Hepatocyte (in vitro differentiated cells): Measurements from ENCODE around the gene SNED1. TPM values are rescaled to one million over a fixed set of nuclear protein-coding genes. Genes with fewer than 3 reads are reported as not detected.

ENCODE experiments used
- DNase-seq: peaks from one replicate; pipeline ENCODE4 v3.0.0-alpha.2; 2016; ENCODE audit warnings: low spot score
- H2AFZ ChIP-seq: fragments of 200-600 bp; sonication (generic); 2 replicates; pipeline ENCODE4 v1.6.0; 2016; ENCODE audit warnings: antibody characterized with exemption, mild to moderate bottlenecking
- H3K27ac ChIP-seq: fragments of 200-600 bp; sonication (generic); 2 replicates; pipeline ENCODE4 v1.5.1; 2016; ENCODE audit warnings: mild to moderate bottlenecking
- H3K27me3 ChIP-seq: fragments of 200-600 bp; sonication (generic); 2 replicates; pipeline ENCODE4 v1.6.1; 2016
- H3K36me3 ChIP-seq: fragments of 200-600 bp; sonication (generic); replicated peaks from 2 replicates; pipeline ENCODE4 v1.5.1; 2016; ENCODE audit warnings: low read depth; ENCODE audit not compliant: insufficient read depth
- H3K4me1 ChIP-seq: fragments of 200-600 bp; sonication (generic); 2 replicates; pipeline ENCODE4 v1.5.1; 2016; ENCODE audit warnings: mild to moderate bottlenecking, moderate library complexity; ENCODE audit not compliant: insufficient read depth
- H3K4me2 ChIP-seq: fragments of 200-600 bp; sonication (generic); 2 replicates; pipeline ENCODE4 v1.6.0; 2016
- H3K4me3 ChIP-seq: fragments of 200-600 bp; sonication (generic); 2 replicates; pipeline ENCODE4 v1.5.1; 2016; ENCODE audit warnings: mild to moderate bottlenecking
- H3K79me2 ChIP-seq: fragments of 200-600 bp; sonication (generic); 2 replicates; pipeline ENCODE4 v1.6.0; 2017; ENCODE audit warnings: mild to moderate bottlenecking
- H3K9me2 ChIP-seq: fragments of 200-600 bp; sonication (generic); replicated peaks from 2 replicates; pipeline ENCODE4 v1.6.0; 2017; ENCODE audit warnings: mild to moderate bottlenecking; ENCODE audit not compliant: insufficient read depth
- H3K9me3 ChIP-seq: fragments of 200-600 bp; sonication (generic); 2 replicates; pipeline ENCODE4 v1.5.1; 2016; ENCODE audit warnings: low read depth, mild to moderate bottlenecking
- H4K20me1 ChIP-seq: fragments of 200-600 bp; sonication (generic); 2 replicates; pipeline ENCODE4 v1.6.0; 2016; ENCODE audit warnings: mild to moderate bottlenecking; ENCODE audit not compliant: insufficient read depth, poor library complexity, severe bottlenecking
- CTCF ChIP-seq: fragments of 200-600 bp; sonication (generic); IDR thresholded peaks from 2 replicates; pipeline ENCODE4 v1.5.1; 2016; ENCODE audit warnings: antibody characterized with exemption, mild to moderate bottlenecking; ENCODE audit not compliant: poor library complexity
- EZH2 ChIP-seq: fragments of 200-600 bp; sonication (generic); IDR thresholded peaks from 2 replicates; pipeline ENCODE4 v1.6.1; 2016; ENCODE audit warnings: antibody characterized with exemption, mild to moderate bottlenecking, borderline replicate concordance
- EZH2phosphoT487 ChIP-seq: fragments of 200-600 bp; sonication (generic); IDR thresholded peaks from one replicate; pipeline ENCODE4 v1.6.1; 2018; ENCODE audit warnings: antibody characterized with exemption, mild to moderate bottlenecking, low read depth, moderate library complexity; ENCODE audit not compliant: unreplicated experiment, severe bottlenecking
- WGBS: methylation state at CpG from one replicate; pipeline ENCODE4 v1.1.6; 2016; ENCODE audit warnings: low lambda C conversion rate; ENCODE audit errors: missing lambda C conversion rate; 5-methylcytosine and 5-hydroxymethylcytosine counted together
- polyA plus RNA-seq: library from polyadenylated mRNA; unstranded; fragments of >200 nt; fragmentation: Nextera tagmentation; extraction: Ambion mirVana; gene quantifications from 2 replicates; pipeline ENCODE4 v1.2.1, GENCODE V29; 2016
- total RNA-seq: library from RNA; depleted of rRNA; stranded (reverse); fragments of >200 nt; gene quantifications from 2 replicates; pipeline ENCODE4 v1.2.3, GENCODE V29; 2014

SNED1 gene
- total and polyA plus RNA-seq, 2 experiments from 2014 or later: 4.6 to 6.5 TPM

GRCh38 chr2:241136661-241137260 is 138.3 kb downstream of the SNED1 start:
- no peak overlapping the region for H2AFZ ChIP-seq
- no peak overlapping the region for H3K4me2 ChIP-seq
- WGBS: 97% methylated on average over 25 of the region's 25 CpGs
- H3K9me2 ChIP-seq: no peaks in the 10 kb centered on the region
- TF ChIP-seq EZH2phosphoT487 (no peak), EZH2 (no peak), CTCF (no peak)
- no peaks in the 10 kb centered on the region for H4K20me1 ChIP-seq
- no peaks in the 10 kb centered on the region for H3K27me3 ChIP-seq
- no peaks in the 10 kb centered on the region for H3K79me2 ChIP-seq
- H3K27ac ChIP-seq: no peak overlapping the region
- no peak for DNase-seq
- no peaks in the 10 kb centered on the region for H3K4me1 ChIP-seq
- no peaks in the 10 kb centered on the region for H3K9me3 ChIP-seq
- H3K36me3 ChIP-seq: no peaks in the 10 kb centered on the region
- no peak overlapping the region for H3K4me3 ChIP-seq

- 88% methylated on average over 20 of the region's 24 CpGs for WGBS
- no peak overlapping the region for H3K4me2 ChIP-seq
- no peaks in the 10 kb centered on the region for H4K20me1 ChIP-seq
- no peaks in the 10 kb centered on the region for H3K9me3 ChIP-seq
- no peak overlapping the region for H3K27ac ChIP-seq
- H3K4me1 ChIP-seq: no peaks in the 10 kb centered on the region
- H3K79me2 ChIP-seq: no peaks in the 10 kb centered on the region
- H3K4me3 ChIP-seq: no peak overlapping the region
- TF ChIP-seq EZH2phosphoT487 (no peak), EZH2 (no peak), CTCF (no peak)
- no peak for DNase-seq
- no peaks in the 10 kb centered on the region for H3K36me3 ChIP-seq
- no peak overlapping the region for H2AFZ ChIP-seq
- H3K27me3 ChIP-seq: no peaks in the 10 kb centered on the region
- no peaks in the 10 kb centered on the region for H3K9me2 ChIP-seq
These were observed 139.1 kb downstream of the SNED1 start for GRCh38 chr2:241137276-241138190.

GRCh38 chr2:241138471-241138870 is 140.1 kb downstream of the SNED1 start:
- no peaks in the 10 kb centered on the region for H3K36me3 ChIP-seq
- no peak for TF ChIP-seq CTCF
- TF ChIP-seq EZH2: no peak
- no peak for TF ChIP-seq EZH2phosphoT487
- 99% methylated on average over 16 of the region's 16 CpGs for WGBS

More at GRCh38 chr2:241138471-241138870, 140.1 kb downstream of the SNED1 start:
- Histone ChIP-seq H2AFZ (no peak overlapping the region), H3K4me1 (no peaks in the 10 kb centered on the region), H3K27me3 (no peaks in the 10 kb centered on the region), H3K9me2 (no peaks in the 10 kb centered on the region), H3K9me3 (no peaks in the 10 kb centered on the region), H3K4me3 (no peak overlapping the region), H3K79me2 (no peaks in the 10 kb centered on the region), H3K27ac (no peak overlapping the region), H3K4me2 (no peak overlapping the region), H4K20me1 (no peaks in the 10 kb centered on the region)
- DNase-seq: no peak
